ENCODE measurements around the gene C20orf204. TPM values are rescaled to one million over a fixed set of nuclear protein-coding genes. Genes with fewer than 3 reads are reported as not detected.

Gene C20orf204
- total and polyA plus RNA-seq, 9 of the 15 experiments (the other 6 are each of a cell fraction or from before 2014, with no cell fraction given), result 0.11 to 1.1 (median 0.36) TPM; not detected in 2

- Histone ChIP-seq H3K79me2 (ENCODE audit: control insufficient read depth, insufficient read depth, low read length) (no peaks in the 10 kb centered on the region), H3K4me1 (replicated peaks in 1 of 2; ENCODE audit: control insufficient read depth in 2 of 2, insufficient read depth in 2 of 2, low read length in 2 of 2) (peaks cover 0 to 7% of the 10 kb centered on the region in 2 experiments; a peak in 1 of 5 replicates), H4K20me1 (replicated peaks; ENCODE audit: control insufficient read depth, insufficient read depth, low read length) (peaks cover 3% of the 10 kb centered on the region; the same call in 1 of the 2 replicates), H2AFZ (ENCODE audit: low read depth, low read length) (no peak overlapping the region), H3K27ac (ENCODE audit: extremely low read depth, low read depth, low read length) (no peak overlapping the region), H3K9me3 (replicated peaks; ENCODE audit: control insufficient read depth, insufficient read depth, low read depth, low read length) (no peaks in the 10 kb centered on the region), H3K4me3 (no peak overlapping the region), H3K36me3 (ENCODE audit: control insufficient read depth, insufficient read depth, low read length) (peaks cover 89% of the 10 kb centered on the region; the same call in 2 of the 3 replicates), H3K9me1 (ENCODE audit: control insufficient read depth, insufficient read depth, low read length) (no peaks in the 10 kb centered on the region), H3K4me2 (ENCODE audit: insufficient read depth, low read length) (no peak overlapping the region), H3K27me3 (ENCODE audit: control insufficient read depth in 2 of 2, insufficient read depth in 2 of 2, low read length in 2 of 2) (no peaks in the 10 kb centered on the region), H3K9ac (ENCODE audit: insufficient read depth in 1 of 2, low read depth in 2 of 2, low read length in 2 of 2) (no peak overlapping the region)
- WGBS (ENCODE audit: insufficient coverage, low coverage, missing lambda C conversion rate), result 92% methylated on average over 17 of the region's 17 CpGs
- in situ Hi-C loops (cut with MboI) (no loop called here), intact Hi-C loops (cut with micrococcal nuclease) (no loop called here)
- POLR2A ChIA-PET, result no interaction called here
- ATAC-seq (no peak), FAIRE-seq (no peak), DNase-seq (ENCODE audit: extremely low read depth in 1 of 4, low spot score in 3 of 4) (no peak)
- BruUV-seq (replicated peaks), result no TSS peak
- CTCF ChIA-PET (ENCODE audit: low intra/inter-chr PET ratio), result no interaction called here
- TF ChIP-seq PTBP1 (IDR thresholded peaks at IDR 0.05; ENCODE audit: low read depth, low read length), result no peak
- TF ChIP-seq RHOXF2B (CRISPR knock-in tag; conservative IDR thresholded peaks at IDR 0.05), result no peak
- TF ChIP-seq ETV5 (CRISPR knock-in tag; IDR thresholded peaks at IDR 0.05; ENCODE audit: low read depth), result no peak
- TF ChIP-seq SMC3 (conservative IDR thresholded peaks at IDR 0.05; ENCODE audit: insufficient read depth, low read depth, low read length), result no peak
- TF ChIP-seq ILF3 (IDR thresholded peaks at IDR 0.05; ENCODE audit: borderline replicate concordance), result no peak
- no peak for TF ChIP-seq ARHGAP35 (IDR thresholded peaks at IDR 0.05; ENCODE audit: partially characterized antibody)
- no peak for TF ChIP-seq REST (IDR thresholded peaks at IDR 0.05; ENCODE audit: borderline replicate concordance)
- TF ChIP-seq REST (CRISPR knock-in tag; IDR thresholded peaks at IDR 0.05; ENCODE audit: low read depth), result no peak
- TF ChIP-seq ZNF274 (IDR thresholded peaks at IDR 0.05; ENCODE audit: borderline replicate concordance, low read depth, low read length), result no peak
- TF ChIP-seq ZHX1 (conservative IDR thresholded peaks at IDR 0.05; ENCODE audit: low read length), result no peak
- no peak for TF ChIP-seq PTTG1 (tag; IDR thresholded peaks at IDR 0.05; ENCODE audit: low read depth)
- TF ChIP-seq SAP30 (IDR thresholded peaks at IDR 0.05; ENCODE audit: borderline replicate concordance, insufficient read depth, low read depth, low read length, poor library complexity, severe bottlenecking), result no peak
These were observed 13.2 kb upstream of the C20orf204 start for GRCh38 chr20:64022671-64023360.
